Neural progenitor cell (in vitro differentiated cells): ENCODE data around the gene GLTP.

Experiments
- CTCF ChIP-seq: fragments of 200-600 bp; sonication (generic); IDR thresholded peaks from 2 replicates; pipeline ENCODE4 v1.5.1; 2017; ENCODE audit warnings: antibody characterized with exemption, mild to moderate bottlenecking
- EZH2 ChIP-seq: fragments of 200-600 bp; sonication (generic); IDR thresholded peaks from 2 replicates; pipeline ENCODE4 v1.6.1; 2017; ENCODE audit warnings: antibody characterized with exemption, mild to moderate bottlenecking, moderate library complexity

GRCh38 chr12:109830718-109831117 is 49.6 kb downstream of the GLTP start:
- TF ChIP-seq CTCF (no peak), EZH2 (no peak)
